NCI-H748 (cell line): ENCODE results near the gene POLR2L.

Experiments used
- DNase-seq: peaks from one replicate; lab custom pipeline; 2025; ENCODE audit not compliant: unreplicated experiment; lab: John Stamatoyannopoulos, UW

POLR2L gene

GRCh38 chr11:855796-856195 lies 13.5 kb upstream of the POLR2L start:
- DNase-seq, result no peak

GRCh38 chr11:855330-855674 lies 13.0 kb upstream of the POLR2L start:
- no peak for DNase-seq

GRCh38 chr11:854601-855329 lies 12.4 kb upstream of the POLR2L start:
- DNase-seq, result no peak

GRCh38 chr11:853682-854448 lies 11.5 kb upstream of the POLR2L start:
- DNase-seq, result no peak

- no peak for DNase-seq
Measured at GRCh38 chr11:852762-853161, 10.4 kb upstream of the POLR2L start.

- DNase-seq, result peak; percentile 60
Measured at GRCh38 chr11:850775-851763, 8.7 kb upstream of the POLR2L start.

GRCh38 chr11:849951-850774 lies 7.8 kb upstream of the POLR2L start:
- DNase-seq, result peak; percentile 73

- peak; percentile 82 for DNase-seq
Measured at GRCh38 chr11:849104-849824, 6.9 kb upstream of the POLR2L start.

GRCh38 chr11:848380-848931 lies 6.1 kb upstream of the POLR2L start:
- peak; percentile 53 for DNase-seq

- DNase-seq, result peak; percentile 9
Measured at GRCh38 chr11:847876-848275, 5.5 kb upstream of the POLR2L start.

GRCh38 chr11:846496-847098 lies 4.3 kb upstream of the POLR2L start:
- no peak for DNase-seq

- DNase-seq, result no peak
Measured at GRCh38 chr11:845872-846495, 3.7 kb upstream of the POLR2L start.

GRCh38 chr11:844693-845644 lies 2.6 kb upstream of the POLR2L start:
- peak; percentile 26 for DNase-seq

- DNase-seq, result no peak
Measured at GRCh38 chr11:843818-844692, 1.7 kb upstream of the POLR2L start.

GRCh38 chr11:843086-843734 lies 881 bp upstream of the POLR2L start:
- peak; percentile 42 for DNase-seq

- peak; percentile 54 for DNase-seq
Measured at GRCh38 chr11:841981-842369, 354 bp downstream of the POLR2L start.
